Immature natural killer cell (primary cell): ENCODE data around the gene PTPRM. TPM values are rescaled to one million over a fixed set of nuclear protein-coding genes. Genes with fewer than 3 reads are reported as not detected.

Source experiments
- DNase-seq, 3 donors: peaks; one replicate each; pipeline ENCODE4 v3.0.0; 2022; ENCODE audit warnings: mixed read lengths in 1 of 3
- H3K27ac Mint-ChIP-seq, 6 donors: one replicate each; pipeline ENCODE4 v1.8.0; 2020; ENCODE audit warnings: mixed read lengths in 6 of 6, mild to moderate bottlenecking in 5 of 6, inconsistent platforms in 4 of 6, moderate library complexity in 3 of 6
- H3K27me3 Mint-ChIP-seq, 3 donors: one replicate each; pipeline ENCODE4 v1.8.0; 2020 to 2021; ENCODE audit warnings: low read depth in 3 of 3, mild to moderate bottlenecking in 3 of 3, mixed read lengths in 3 of 3, moderate library complexity in 3 of 3, inconsistent platforms in 1 of 3
- H3K36me3 Mint-ChIP-seq, 3 donors: one replicate each; pipeline ENCODE4 v1.8.0; 2020; ENCODE audit warnings: mixed read lengths in 3 of 3, inconsistent platforms in 2 of 3, mild to moderate bottlenecking in 2 of 3
- H3K4me1 Mint-ChIP-seq, 2 donors: one replicate each; pipeline ENCODE4 v1.8.0; 2020; ENCODE audit warnings: inconsistent platforms in 2 of 2, mild to moderate bottlenecking in 2 of 2, mixed read lengths in 2 of 2, moderate library complexity in 1 of 2
- H3K4me3 Mint-ChIP-seq, 5 donors: one replicate each; pipeline ENCODE4 v1.8.0; 2020; ENCODE audit warnings: mild to moderate bottlenecking in 5 of 5, mixed read lengths in 5 of 5, inconsistent platforms in 3 of 5, moderate library complexity in 3 of 5
- H3K9me3 Mint-ChIP-seq, 6 donors: one replicate each; pipeline ENCODE4 v1.8.0; 2020; ENCODE audit warnings: mild to moderate bottlenecking in 6 of 6, mixed read lengths in 6 of 6, inconsistent platforms in 4 of 6, moderate library complexity in 3 of 6
- polyA plus RNA-seq, 3 donors: library from polyadenylated mRNA; unstranded; fragments of 300-500 nt; fragmentation: Illumina TruSeq; gene quantifications; one replicate each; pipeline ENCODE4 v1.2.3, GENCODE V29; 2021

PTPRM gene
- polyA plus RNA-seq, 3 donors from 2014 or later: 1.3 to 9.7 (median 3.2) TPM

GRCh38 chr18:8073167-8073566 is 506.1 kb downstream of the PTPRM start:
- DNase-seq: no peak
- no peak overlapping the region for H3K27ac Mint-ChIP-seq
- peaks cover 0 to 7% (median under 1%) of the 10 kb centered on the region in 6 donors for H3K9me3 Mint-ChIP-seq
- H3K4me3 Mint-ChIP-seq: no peak overlapping the region
- H3K4me1 Mint-ChIP-seq: no peaks in the 10 kb centered on the region
- peaks cover 0 to 11% (median 0%) of the 10 kb centered on the region in 3 donors for H3K36me3 Mint-ChIP-seq
- peaks cover 0 to 3% (median 0%) of the 10 kb centered on the region in 3 donors for H3K27me3 Mint-ChIP-seq

- no peaks in the 10 kb centered on the region for H3K4me1 Mint-ChIP-seq
- peaks cover 0 to 7% (median 3%) of the 10 kb centered on the region in 6 donors for H3K9me3 Mint-ChIP-seq
- no peaks in the 10 kb centered on the region for H3K36me3 Mint-ChIP-seq
- H3K27ac Mint-ChIP-seq: no peak overlapping the region
- no peaks in the 10 kb centered on the region for H3K27me3 Mint-ChIP-seq
- no peak for DNase-seq
- no peak overlapping the region for H3K4me3 Mint-ChIP-seq
These were observed 513.0 kb downstream of the PTPRM start for GRCh38 chr18:8080092-8080491.

GRCh38 chr18:8081267-8081666 is 514.2 kb downstream of the PTPRM start:
- Mint-ChIP-seq H3K36me3 (no peaks in the 10 kb centered on the region), H3K9me3 (peaks cover 0 to 7% (median 3%) of the 10 kb centered on the region in 6 donors), H3K4me1 (no peaks in the 10 kb centered on the region), H3K27me3 (no peaks in the 10 kb centered on the region), H3K27ac (no peak overlapping the region), H3K4me3 (no peak overlapping the region)
- no peak for DNase-seq

GRCh38 chr18:8081872-8082553 is 514.9 kb downstream of the PTPRM start:
- no peak overlapping the region for H3K27ac Mint-ChIP-seq
- peaks cover 0 to 7% (median 3%) of the 10 kb centered on the region in 6 donors for H3K9me3 Mint-ChIP-seq
- H3K27me3 Mint-ChIP-seq: no peaks in the 10 kb centered on the region
- no peak for DNase-seq
- no peak overlapping the region for H3K4me3 Mint-ChIP-seq
- no peaks in the 10 kb centered on the region for H3K36me3 Mint-ChIP-seq
- no peaks in the 10 kb centered on the region for H3K4me1 Mint-ChIP-seq

GRCh38 chr18:8084160-8084559 is 517.0 kb downstream of the PTPRM start:
- Mint-ChIP-seq H3K36me3 (peaks cover 0 to 5% (median 0%) of the 10 kb centered on the region in 3 donors), H3K4me3 (no peak overlapping the region), H3K4me1 (no peaks in the 10 kb centered on the region), H3K9me3 (peaks cover 0 to 3% (median 2%) of the 10 kb centered on the region in 6 donors), H3K27me3 (no peaks in the 10 kb centered on the region), H3K27ac (no peak overlapping the region)
- peak in 2 of 3 donors; percentile 4 to 29 for DNase-seq

GRCh38 chr18:8088626-8089025 is 521.5 kb downstream of the PTPRM start:
- H3K4me3 Mint-ChIP-seq: no peak overlapping the region
- peaks cover 0 to 11% (median 0%) of the 10 kb centered on the region in 6 donors for H3K9me3 Mint-ChIP-seq
- H3K27me3 Mint-ChIP-seq: no peaks in the 10 kb centered on the region
- H3K27ac Mint-ChIP-seq: no peak overlapping the region
- H3K4me1 Mint-ChIP-seq: no peaks in the 10 kb centered on the region
- peaks cover 0 to 8% (median 0%) of the 10 kb centered on the region in 3 donors for H3K36me3 Mint-ChIP-seq
- DNase-seq: no peak

GRCh38 chr18:8091035-8091434 is 523.9 kb downstream of the PTPRM start:
- no peak for DNase-seq
- Mint-ChIP-seq H3K27me3 (peaks cover 0 to 2% (median 0%) of the 10 kb centered on the region in 3 donors), H3K4me1 (peaks cover 0 to 2% of the 10 kb centered on the region in 2 donors), H3K9me3 (peaks cover 0 to 11% (median 1%) of the 10 kb centered on the region in 6 donors), H3K27ac (no peak overlapping the region), H3K4me3 (no peak overlapping the region), H3K36me3 (peaks cover 0 to 8% (median 0%) of the 10 kb centered on the region in 3 donors)

- Mint-ChIP-seq H3K9me3 (peaks cover 0 to 15% (median 1%) of the 10 kb centered on the region in 6 donors), H3K4me1 (peaks cover 0 to 4% of the 10 kb centered on the region in 2 donors), H3K27ac (peak overlapping the region in 1 of 6 donors; percentile 16), H3K4me3 (no peak overlapping the region), H3K27me3 (peaks cover 0 to 2% (median 0%) of the 10 kb centered on the region in 3 donors), H3K36me3 (peaks cover 0 to 10% (median 0%) of the 10 kb centered on the region in 3 donors)
- peak in 1 of 3 donors; percentile 21 for DNase-seq
These were observed 528.9 kb downstream of the PTPRM start for GRCh38 chr18:8095947-8096570.

- Mint-ChIP-seq H3K36me3 (peaks cover 0 to 11% (median under 1%) of the 10 kb centered on the region in 3 donors), H3K4me1 (peaks cover 0 to 4% of the 10 kb centered on the region in 2 donors), H3K27me3 (peaks cover 0 to 4% (median 0%) of the 10 kb centered on the region in 3 donors), H3K27ac (no peak overlapping the region), H3K9me3 (peaks cover 0 to 9% (median under 1%) of the 10 kb centered on the region in 6 donors), H3K4me3 (no peak overlapping the region)
- no peak for DNase-seq
These were observed 530.3 kb downstream of the PTPRM start for GRCh38 chr18:8097399-8097798.

- H3K27me3 Mint-ChIP-seq: peaks cover 0 to 4% (median 0%) of the 10 kb centered on the region in 3 donors
- no peak overlapping the region for H3K4me3 Mint-ChIP-seq
- H3K4me1 Mint-ChIP-seq: peaks cover 0 to 4% of the 10 kb centered on the region in 2 donors
- peaks cover 0 to 14% (median 1%) of the 10 kb centered on the region in 6 donors for H3K9me3 Mint-ChIP-seq
- H3K27ac Mint-ChIP-seq: no peak overlapping the region
- H3K36me3 Mint-ChIP-seq: peaks cover 0 to 16% (median 5%) of the 10 kb centered on the region in 3 donors
- no peak for DNase-seq
These were observed 530.8 kb downstream of the PTPRM start for GRCh38 chr18:8097927-8098326.

- H3K9me3 Mint-ChIP-seq: peaks cover 0 to 24% (median 2%) of the 10 kb centered on the region in 6 donors
- H3K36me3 Mint-ChIP-seq: peaks cover 0 to 9% (median 5%) of the 10 kb centered on the region in 3 donors
- peaks cover 0 to 3% (median 3%) of the 10 kb centered on the region in 3 donors for H3K27me3 Mint-ChIP-seq
- no peak overlapping the region for H3K4me3 Mint-ChIP-seq
- H3K4me1 Mint-ChIP-seq: no peaks in the 10 kb centered on the region
- no peak for DNase-seq
- H3K27ac Mint-ChIP-seq: no peak overlapping the region
These were observed 539.5 kb downstream of the PTPRM start for GRCh38 chr18:8106603-8107002.

- peaks cover 0 to 8% (median 4%) of the 10 kb centered on the region in 3 donors for H3K36me3 Mint-ChIP-seq
- H3K27ac Mint-ChIP-seq: no peak overlapping the region
- no peak overlapping the region for H3K4me3 Mint-ChIP-seq
- H3K27me3 Mint-ChIP-seq: peaks cover 0 to 3% (median 3%) of the 10 kb centered on the region in 3 donors
- H3K4me1 Mint-ChIP-seq: no peaks in the 10 kb centered on the region
- peaks cover 0 to 29% (median 2%) of the 10 kb centered on the region in 6 donors for H3K9me3 Mint-ChIP-seq
- DNase-seq: no peak
These were observed 540.3 kb downstream of the PTPRM start for GRCh38 chr18:8107426-8107825.

GRCh38 chr18:8114480-8114879 is 547.4 kb downstream of the PTPRM start:
- no peak for DNase-seq
- H3K27ac Mint-ChIP-seq: peak overlapping the region in 4 of 6 donors; percentile 42 to 79 (median 78)
- H3K4me1 Mint-ChIP-seq: peaks cover 9 to 10% of the 10 kb centered on the region in 2 donors
- no peaks in the 10 kb centered on the region for H3K36me3 Mint-ChIP-seq
- peak overlapping the region in 4 of 5 donors; percentile 10 to 73 (median 48) for H3K4me3 Mint-ChIP-seq
- peaks cover 0 to 12% (median under 1%) of the 10 kb centered on the region in 6 donors for H3K9me3 Mint-ChIP-seq
- peaks cover 0 to under 1% (median 0%) of the 10 kb centered on the region in 3 donors for H3K27me3 Mint-ChIP-seq
